Adrenal gland (tissue), 5 donors: ENCODE measurements around the gene POLDIP3.

Source experiments
- POLR2A ChIP-seq, 2 donors: fragments of 450-650 bp; IDR thresholded peaks; one replicate each; pipeline ENCODE4 v1.6.1; 2017; ENCODE audit warnings: antibody characterized with exemption in 2 of 2, mild to moderate bottlenecking in 2 of 2, moderate library complexity in 1 of 2
- TF ChIP-seq, protein P1 (sequence below), 6 experiments: fragments of 450-650 bp in 4 of 6; fragments of 200-600 bp in 2 of 6; sonication (generic) in 1 of 6; IDR thresholded peaks; 1 replicate in 5 of 6; 2 replicates in 1 of 6; pipeline versions ENCODE4 v1.5.1 to v1.8.0; 2016 to 2021; ENCODE audit warnings: antibody characterized with exemption in 6 of 6, mild to moderate bottlenecking in 2 of 6, moderate library complexity in 1 of 6
- donor health status: DM: no; HTN: no; CAD: no.

GRCh38 chr22:42608136-42608822 is 6.4 kb downstream of the POLDIP3 start:
- TF ChIP-seq, protein P1, sequence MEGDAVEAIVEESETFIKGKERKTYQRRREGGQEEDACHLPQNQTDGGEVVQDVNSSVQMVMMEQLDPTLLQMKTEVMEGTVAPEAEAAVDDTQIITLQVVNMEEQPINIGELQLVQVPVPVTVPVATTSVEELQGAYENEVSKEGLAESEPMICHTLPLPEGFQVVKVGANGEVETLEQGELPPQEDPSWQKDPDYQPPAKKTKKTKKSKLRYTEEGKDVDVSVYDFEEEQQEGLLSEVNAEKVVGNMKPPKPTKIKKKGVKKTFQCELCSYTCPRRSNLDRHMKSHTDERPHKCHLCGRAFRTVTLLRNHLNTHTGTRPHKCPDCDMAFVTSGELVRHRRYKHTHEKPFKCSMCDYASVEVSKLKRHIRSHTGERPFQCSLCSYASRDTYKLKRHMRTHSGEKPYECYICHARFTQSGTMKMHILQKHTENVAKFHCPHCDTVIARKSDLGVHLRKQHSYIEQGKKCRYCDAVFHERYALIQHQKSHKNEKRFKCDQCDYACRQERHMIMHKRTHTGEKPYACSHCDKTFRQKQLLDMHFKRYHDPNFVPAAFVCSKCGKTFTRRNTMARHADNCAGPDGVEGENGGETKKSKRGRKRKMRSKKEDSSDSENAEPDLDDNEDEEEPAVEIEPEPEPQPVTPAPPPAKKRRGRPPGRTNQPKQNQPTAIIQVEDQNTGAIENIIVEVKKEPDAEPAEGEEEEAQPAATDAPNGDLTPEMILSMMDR (IDR thresholded peaks at IDR 0.05) = no peak
- no peak for TF ChIP-seq POLR2A (IDR thresholded peaks at IDR 0.05)
